NCI-H748 (cell line): ENCODE data around the gene HEXD.
"Not testable (repeated sequence)": the region's sequence is repeated elsewhere in the genome, so short reads cannot be mapped to it uniquely, and the experiment has no call there.

ENCODE experiments used
- DNase-seq: peaks from one replicate; lab custom pipeline; 2025; ENCODE audit not compliant: unreplicated experiment; lab: John Stamatoyannopoulos, UW

The HEXD gene

GRCh38 chr17:82457073-82457928, 39.2 kb downstream of the HEXD start:
- DNase-seq = no peak

- no peak for DNase-seq
Observed at GRCh38 chr17:82457929-82458178, 39.7 kb downstream of the HEXD start.

GRCh38 chr17:82458179-82458884, 40.2 kb downstream of the HEXD start, which contains the start of gene NARF:
NARF (plus strand) TSS chr17:82458741; CDS start chr17:82458804, 63 bp downstream.
- peak; percentile 99 for DNase-seq

GRCh38 chr17:82458885-82459424, 40.8 kb downstream of the HEXD start:
- peak; percentile 66 for DNase-seq

DNA sequence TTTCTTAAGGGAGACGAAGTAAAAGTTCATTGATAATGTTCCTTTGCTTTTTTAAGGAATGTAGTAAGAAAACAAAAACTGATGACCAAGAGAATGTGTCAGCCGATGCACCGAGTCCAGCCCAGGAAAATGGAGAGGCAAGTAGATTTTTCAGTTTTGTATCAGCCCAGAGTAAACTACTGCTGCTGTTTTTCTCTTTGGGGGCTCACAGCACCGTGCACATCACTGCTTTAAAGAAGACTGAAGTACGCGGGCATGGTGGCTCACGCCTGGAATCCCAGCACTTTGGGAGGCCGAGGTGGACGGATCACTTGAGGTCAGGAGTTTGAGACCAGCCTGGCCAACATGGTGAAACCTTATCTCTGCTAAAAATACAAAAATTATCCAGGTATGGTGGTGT, 41.8 kb downstream of the HEXD start:
- DNase-seq = not testable (repeated sequence)

GRCh38 chr17:82461827-82462524, 43.8 kb downstream of the HEXD start:
- DNase-seq = peak; percentile 18

- no peak for DNase-seq
Observed at GRCh38 chr17:82463391-82463790, 45.2 kb downstream of the HEXD start.

GRCh38 chr17:82463925-82464566, 45.9 kb downstream of the HEXD start:
- DNase-seq = no peak

GRCh38 chr17:82464567-82464929, 46.4 kb downstream of the HEXD start:
- DNase-seq = no peak

DNA sequence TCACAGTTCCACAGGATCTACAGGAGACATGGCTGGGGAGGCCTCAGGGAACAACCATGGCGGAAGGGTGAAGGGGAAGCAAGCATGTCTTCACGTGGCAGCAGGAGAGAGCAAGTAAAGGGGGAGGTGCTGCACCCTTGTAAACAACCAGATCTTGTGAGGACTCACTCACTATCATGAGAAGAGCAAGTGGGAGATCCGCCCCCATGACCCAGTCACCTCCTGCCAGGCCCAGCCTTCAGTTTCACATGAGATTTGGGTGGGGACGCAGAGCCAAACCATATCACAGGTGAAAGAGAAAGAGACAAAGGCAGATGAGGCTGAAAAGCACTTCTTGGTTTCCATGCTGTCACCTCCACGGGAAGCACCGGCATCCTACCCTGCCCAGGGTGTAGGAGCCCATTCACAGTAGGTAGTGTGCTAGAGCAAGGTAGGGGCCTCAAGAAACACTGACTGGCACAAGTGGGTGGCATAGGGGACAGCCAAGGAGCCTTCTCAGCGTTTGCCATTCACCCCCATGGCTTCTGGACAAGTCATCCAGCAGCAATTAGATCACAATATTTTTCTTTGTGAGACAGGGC, 47.0 kb downstream of the HEXD start:
- DNase-seq = no peak

GRCh38 chr17:82468692-82469091, 50.5 kb downstream of the HEXD start:
- no peak for DNase-seq

DNA sequence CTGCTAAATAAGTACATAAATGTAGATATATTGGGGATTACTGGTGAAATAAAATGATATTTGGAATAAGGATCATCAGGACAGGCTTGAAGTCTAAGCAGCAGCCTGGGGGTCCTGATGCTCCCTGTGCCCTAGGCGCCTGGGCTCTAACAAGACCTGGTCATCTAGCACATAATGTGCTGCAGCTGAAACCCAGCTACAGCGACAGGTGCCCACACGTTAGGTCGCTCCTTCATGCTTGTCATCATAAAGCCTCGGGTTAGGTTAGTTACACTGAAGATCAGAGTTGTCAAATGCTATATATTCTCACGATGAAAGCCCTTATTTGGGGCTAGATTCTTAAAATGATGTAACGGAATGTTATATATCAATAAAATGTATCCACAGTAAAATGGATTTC, 51.9 kb downstream of the HEXD start:
- no peak for DNase-seq

DNA sequence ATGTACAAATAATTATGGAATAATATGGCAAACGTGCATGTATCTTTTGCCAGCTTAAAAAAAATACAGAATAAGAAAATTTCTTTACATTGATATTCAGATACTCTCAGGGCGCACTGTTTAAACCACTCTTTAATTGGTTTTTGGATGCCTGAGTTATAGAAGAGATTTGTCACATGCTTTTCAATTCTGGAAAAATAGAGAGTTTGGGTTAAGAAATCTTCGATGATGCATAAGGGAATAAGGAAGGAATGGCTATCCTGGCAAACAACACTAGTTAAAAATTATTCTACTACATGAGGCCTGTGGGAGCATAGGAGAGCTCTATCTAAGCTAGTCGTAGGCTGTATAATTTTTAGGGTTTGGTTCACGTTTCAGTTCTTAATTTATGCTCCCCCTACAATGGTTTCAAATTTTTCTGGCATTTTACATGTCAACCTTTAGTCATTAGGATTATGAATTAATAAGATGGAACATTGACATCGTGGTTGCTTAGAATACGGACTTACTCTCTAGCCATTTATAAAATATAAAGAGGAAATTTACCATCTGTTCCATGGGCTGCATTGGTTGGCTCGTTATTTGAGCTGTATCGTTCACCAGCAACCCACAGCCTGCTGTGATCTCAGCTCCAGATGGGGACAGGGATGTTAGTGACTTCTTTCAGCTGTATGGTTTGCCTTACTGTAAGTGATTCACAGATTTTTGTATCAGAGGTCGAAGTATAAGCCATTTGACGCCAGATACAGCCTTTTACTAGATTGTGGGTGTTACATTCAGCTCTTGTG, 56.3 kb downstream of the HEXD start:
- DNase-seq = no peak

GRCh38 chr17:82475458-82475857, 57.3 kb downstream of the HEXD start:
- no peak for DNase-seq

DNA sequence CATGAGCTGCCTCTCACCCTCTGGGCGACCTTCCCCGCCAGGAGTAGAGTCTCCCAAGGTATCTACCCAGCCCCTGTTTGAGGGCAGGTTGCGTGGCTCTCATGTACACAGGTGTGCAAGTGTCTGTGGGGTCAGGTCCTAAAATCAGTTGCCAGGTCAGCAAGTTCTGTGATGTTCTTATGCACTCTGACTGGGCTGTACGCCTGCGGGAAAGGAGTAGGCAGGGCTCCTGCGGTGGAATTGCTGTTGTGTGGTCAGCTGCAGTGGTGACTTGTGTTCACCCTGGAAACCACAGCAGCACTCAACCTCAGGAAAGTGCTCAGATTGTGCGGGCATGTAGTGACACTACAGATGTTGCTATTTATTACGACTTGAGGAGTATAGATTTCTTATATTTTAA, 59.8 kb downstream of the HEXD start:
- no peak for DNase-seq

DNA sequence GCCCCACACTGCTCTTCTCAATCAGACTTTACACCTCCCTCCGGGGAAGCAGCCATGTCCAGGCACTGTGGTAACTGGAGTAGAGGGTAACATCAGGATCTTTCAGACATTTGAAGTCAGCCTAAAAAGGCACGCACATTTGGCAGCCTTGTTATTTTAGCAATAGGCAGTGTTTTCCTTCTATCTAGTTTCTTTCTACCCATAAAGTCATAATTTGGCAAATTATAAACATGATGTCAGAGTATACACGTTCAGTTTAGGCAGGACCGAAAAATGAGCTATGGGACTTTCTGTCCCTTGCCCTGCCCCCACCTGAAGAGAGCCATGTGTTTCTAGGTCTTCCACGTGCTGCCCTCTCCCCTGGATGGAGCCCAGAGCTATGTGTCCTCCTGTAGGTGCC, 61.5 kb downstream of the HEXD start:
- no peak for DNase-seq

DNA sequence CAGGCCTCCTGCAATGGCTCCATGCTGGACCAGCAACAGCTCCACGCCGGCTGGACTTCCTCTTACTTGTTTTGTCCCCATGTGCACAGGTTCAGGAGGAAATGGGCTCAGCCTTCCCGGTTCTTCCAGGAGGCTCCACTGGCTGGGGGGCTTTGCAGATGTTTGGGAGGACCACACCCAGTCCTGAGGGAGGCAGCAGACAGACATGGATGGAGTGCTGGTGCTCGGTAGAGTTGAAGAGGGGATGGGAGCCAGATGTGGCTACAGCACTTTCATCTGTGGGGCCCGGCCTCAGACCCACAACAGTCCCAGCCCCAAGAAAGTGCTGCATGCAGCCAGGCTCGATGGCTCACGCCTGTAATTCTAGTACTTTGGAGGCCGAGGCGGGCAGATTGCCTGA, 62.2 kb downstream of the HEXD start:
- DNase-seq = no peak

DNA sequence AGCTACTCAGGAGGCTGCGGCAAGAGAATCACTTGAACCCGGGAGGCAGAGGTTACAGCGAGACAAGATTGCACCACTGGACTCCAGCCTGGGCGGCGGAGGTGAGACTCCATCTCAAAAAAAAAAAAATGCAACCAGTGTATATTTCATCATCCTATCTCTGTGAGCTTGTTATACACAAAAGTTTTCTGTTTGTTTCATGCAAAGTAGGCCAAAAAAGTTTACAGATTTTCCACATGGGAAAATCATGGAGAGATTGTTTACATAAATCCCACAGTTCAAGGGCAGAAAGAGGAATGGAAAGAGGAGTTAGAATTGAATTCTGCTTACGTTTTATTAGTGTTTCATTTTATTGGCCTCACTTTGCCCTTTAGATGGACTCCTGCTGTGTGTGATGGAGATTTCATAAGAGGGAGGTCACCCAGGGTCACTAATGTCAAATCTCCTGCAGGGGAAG, 65.1 kb downstream of the HEXD start:
- no peak for DNase-seq

DNA sequence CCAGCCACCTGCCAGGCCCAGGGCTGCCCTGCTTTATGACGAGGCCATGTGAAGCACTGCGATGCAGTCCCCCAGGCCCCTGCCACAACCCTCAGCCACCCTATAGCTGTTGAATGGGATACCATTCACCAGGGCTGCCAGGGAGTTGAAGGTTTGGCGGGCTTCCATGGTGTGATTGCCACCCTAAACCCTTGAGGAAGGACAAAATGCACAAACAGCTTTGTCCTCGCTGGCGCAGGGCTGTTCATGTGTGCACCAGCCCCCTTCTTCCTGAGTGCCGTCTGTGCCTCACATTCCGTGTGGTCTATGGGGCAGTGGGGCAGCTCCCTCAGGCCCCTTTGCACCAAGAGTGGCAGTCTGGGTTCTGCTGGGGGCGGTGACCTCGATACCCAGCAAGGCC, 65.7 kb downstream of the HEXD start:
- no peak for DNase-seq
